HEK293 (cell line): Measurements from ENCODE around the gene ZNF423.

ENCODE experiments used
- REPIN1 ChIP-seq: fragments of 450-650 bp; formaldehyde crosslinking; IDR thresholded peaks from 2 replicates; pipeline ENCODE4 v1.5.1; 2017; ENCODE audit warnings: missing biosample characterization, missing genetic modification characterization, low read depth
- REST ChIP-seq: fragments of 450-650 bp; formaldehyde crosslinking; IDR thresholded peaks from 2 replicates; pipeline ENCODE4 v1.5.1; 2016; ENCODE audit warnings: missing biosample characterization, missing genetic modification characterization
- ZBTB8A ChIP-seq: fragments of 450-650 bp; formaldehyde crosslinking; IDR thresholded peaks from 2 replicates; pipeline ENCODE4 v1.5.1; 2016; ENCODE audit warnings: missing biosample characterization, missing genetic modification characterization
- ZNF121 ChIP-seq: fragments of 450-650 bp; formaldehyde crosslinking; IDR thresholded peaks from 2 replicates; pipeline ENCODE4 v1.5.1; 2016; ENCODE audit warnings: missing biosample characterization, missing genetic modification characterization
- ZNF514 ChIP-seq: fragments of 450-650 bp; formaldehyde crosslinking; IDR thresholded peaks from 2 replicates; pipeline ENCODE4 v1.5.1; 2016; ENCODE audit warnings: missing biosample characterization, missing genetic modification characterization
- TF ChIP-seq, protein P1 (sequence below): fragments of 450-650 bp; formaldehyde crosslinking; IDR thresholded peaks from 2 replicates; pipeline ENCODE4 v1.5.1; 2016; ENCODE audit warnings: missing biosample characterization, missing genetic modification characterization
- TF ChIP-seq, protein P2 (sequence below): fragments of 450-650 bp; formaldehyde crosslinking; IDR thresholded peaks from 2 replicates; pipeline ENCODE4 v1.5.1; 2017; ENCODE audit warnings: missing biosample characterization, mild to moderate bottlenecking, missing genetic modification characterization, moderate library complexity

GRCh38 chr16:49775581-49775980, 80.3 kb downstream of the ZNF423 start:
- TF ChIP-seq ZNF121 (no peak), ZNF514 (tag by site-specific recombination) (no peak), REPIN1 (tag by site-specific recombination) (no peak), REST (tag by site-specific recombination) (no peak), ZBTB8A (tag by site-specific recombination) (no peak)
- TF ChIP-seq, protein P1, sequence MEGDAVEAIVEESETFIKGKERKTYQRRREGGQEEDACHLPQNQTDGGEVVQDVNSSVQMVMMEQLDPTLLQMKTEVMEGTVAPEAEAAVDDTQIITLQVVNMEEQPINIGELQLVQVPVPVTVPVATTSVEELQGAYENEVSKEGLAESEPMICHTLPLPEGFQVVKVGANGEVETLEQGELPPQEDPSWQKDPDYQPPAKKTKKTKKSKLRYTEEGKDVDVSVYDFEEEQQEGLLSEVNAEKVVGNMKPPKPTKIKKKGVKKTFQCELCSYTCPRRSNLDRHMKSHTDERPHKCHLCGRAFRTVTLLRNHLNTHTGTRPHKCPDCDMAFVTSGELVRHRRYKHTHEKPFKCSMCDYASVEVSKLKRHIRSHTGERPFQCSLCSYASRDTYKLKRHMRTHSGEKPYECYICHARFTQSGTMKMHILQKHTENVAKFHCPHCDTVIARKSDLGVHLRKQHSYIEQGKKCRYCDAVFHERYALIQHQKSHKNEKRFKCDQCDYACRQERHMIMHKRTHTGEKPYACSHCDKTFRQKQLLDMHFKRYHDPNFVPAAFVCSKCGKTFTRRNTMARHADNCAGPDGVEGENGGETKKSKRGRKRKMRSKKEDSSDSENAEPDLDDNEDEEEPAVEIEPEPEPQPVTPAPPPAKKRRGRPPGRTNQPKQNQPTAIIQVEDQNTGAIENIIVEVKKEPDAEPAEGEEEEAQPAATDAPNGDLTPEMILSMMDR, result no peak
- TF ChIP-seq, protein P2, sequence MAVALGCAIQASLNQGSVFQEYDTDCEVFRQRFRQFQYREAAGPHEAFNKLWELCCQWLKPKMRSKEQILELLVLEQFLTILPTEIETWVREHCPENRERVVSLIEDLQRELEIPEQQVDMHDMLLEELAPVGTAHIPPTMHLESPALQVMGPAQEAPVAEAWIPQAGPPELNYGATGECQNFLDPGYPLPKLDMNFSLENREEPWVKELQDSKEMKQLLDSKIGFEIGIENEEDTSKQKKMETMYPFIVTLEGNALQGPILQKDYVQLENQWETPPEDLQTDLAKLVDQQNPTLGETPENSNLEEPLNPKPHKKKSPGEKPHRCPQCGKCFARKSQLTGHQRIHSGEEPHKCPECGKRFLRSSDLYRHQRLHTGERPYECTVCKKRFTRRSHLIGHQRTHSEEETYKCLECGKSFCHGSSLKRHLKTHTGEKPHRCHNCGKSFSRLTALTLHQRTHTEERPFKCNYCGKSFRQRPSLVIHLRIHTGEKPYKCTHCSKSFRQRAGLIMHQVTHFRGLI (tag by site-specific recombination), result no peak
